Aorta (tissue), 5 donors: ENCODE results near the gene ASB13. TPM values are rescaled to one million over a fixed set of nuclear protein-coding genes. Genes with fewer than 3 reads are reported as not detected.
A peak's percentile ranks its signal among the peaks of the same experiment; 100 is the strongest.
"Not testable (repeated sequence)": the region's sequence is repeated elsewhere in the genome, so short reads cannot be mapped to it uniquely, and the experiment has no call there.

Experiments
- ATAC-seq: fragments of 200-7000 bp; cut with Tn5 transposase; one replicate; pipeline ENCODE4 v1.9.1; 2022; ENCODE audit warnings: moderate library complexity; ENCODE audit not compliant: low FRiP score
- DNase-seq, 2 donors: peaks; one replicate each; pipeline ENCODE4 v3.0.0-alpha.2; 2020
- H3K27ac ChIP-seq, 2 donors: one replicate each; pipeline ENCODE4 v1.5.1; 2013; ENCODE audit warnings: low read length in 2 of 2, mild to moderate bottlenecking in 2 of 2, moderate library complexity in 2 of 2, control low read depth in 1 of 2, inconsistent platforms in 1 of 2, low read depth in 1 of 2
- H3K27me3 ChIP-seq, 2 donors: one replicate each; pipeline ENCODE4 v1.6.1; 2013; ENCODE audit warnings: control low read depth in 1 of 2, low read length in 1 of 2, mild to moderate bottlenecking in 1 of 2, moderate library complexity in 1 of 2; ENCODE audit not compliant: insufficient read depth in 2 of 2, control insufficient read depth in 1 of 2
- H3K36me3 ChIP-seq, 2 donors: one replicate each; pipeline ENCODE4 v1.6.1; 2013; ENCODE audit warnings: control low read depth in 1 of 2, low read length in 1 of 2, mild to moderate bottlenecking in 1 of 2; ENCODE audit not compliant: insufficient read depth in 2 of 2, control insufficient read depth in 1 of 2
- H3K4me1 ChIP-seq, 2 donors: one replicate each; pipeline ENCODE4 v1.6.1; 2013; ENCODE audit warnings: low read length in 2 of 2, control low read depth in 1 of 2, mild to moderate bottlenecking in 1 of 2, moderate library complexity in 1 of 2; ENCODE audit not compliant: insufficient read depth in 2 of 2, control insufficient read depth in 1 of 2
- H3K4me3 ChIP-seq, 2 donors: one replicate each; pipeline ENCODE4 v1.5.1; 2013; ENCODE audit warnings: low read length in 2 of 2, control low read depth in 1 of 2, mild to moderate bottlenecking in 1 of 2
- H3K9me3 ChIP-seq: one replicate; pipeline ENCODE4 v1.6.1; 2013; ENCODE audit warnings: mild to moderate bottlenecking, low read length; ENCODE audit not compliant: control insufficient read depth
- WGBS, 2 donors: extraction: QIAGEN DNeasy Blood & Tissue Kit; methylation state at CpG; one replicate each; pipeline ENCODE4 v1.1.7; 2013; 5-methylcytosine and 5-hydroxymethylcytosine counted together
- intact Hi-C, 2 donors: fragments of 100-400 bp; cut with DNase I; formaldehyde crosslinking; loops; one replicate each; pipeline versions ENCODE4 v1.14.2 to v1.15.0; 2022
- polyA plus RNA-seq, 2 donors: library from polyadenylated mRNA; stranded (reverse); fragments of 200-250 nt; gene quantifications; one replicate each; pipeline ENCODE4 v1.2.3, GENCODE V29; 2013
- total RNA-seq, 2 donors: library from RNA; stranded (reverse); fragmentation: NEBNext Ultra II Directional; extraction: Animal tissue kit (Norgen Biotek cat#: 25700); gene quantifications; one replicate each; pipeline ENCODE4 v1.2.1, GENCODE V29; 2021
- donor health status: healthy with polysubstance abuse.
- donor health status: Bipolar disorder and iron deficiency.
- donor health status: DM: no; HTN: no; CAD: no.
- donor health status: DM: no; HTN: no; CAD: no.
- donor health status: DM: yes; HTN: yes; CAD: no.

ASB13 gene
- total and polyA plus RNA-seq, 4 donors, result 19.2 to 35.1 (median 24.1) TPM

GRCh38 chr10:5596611-5597341, 69.6 kb downstream of the ASB13 start:
- DNase-seq (peak; percentile 37 to 72), ATAC-seq (no peak)
- Histone ChIP-seq H3K9me3 (no peaks in the 10 kb centered on the region), H3K4me1 (peaks cover 5 to 7% of the 10 kb centered on the region in 2 donors), H3K27ac (no peak overlapping the region), H3K36me3 (no peaks in the 10 kb centered on the region), H3K27me3 (no peaks in the 10 kb centered on the region), H3K4me3 (no peak overlapping the region)
- WGBS, 2 donors, result 92 to 94% methylated on average over 26 of the region's 26 CpGs
- intact Hi-C loops, result loop anchor here in 1 of 2 donors (5.0 kb wide), 1 partner anchor 34 kb away; no protein-coding TSS in a partner anchor

GRCh38 chr10:5595994-5596471, 70.4 kb downstream of the ASB13 start:
- no peaks in the 10 kb centered on the region for H3K36me3 ChIP-seq
- intact Hi-C loops, result loop anchor here in 1 of 2 donors (5.0 kb wide), 1 partner anchor 34 kb away; no protein-coding TSS in a partner anchor
- H3K4me3 ChIP-seq, result no peak overlapping the region
- ATAC-seq (no peak), DNase-seq (peak; percentile 28 to 65)
- no peaks in the 10 kb centered on the region for H3K27me3 ChIP-seq
- peaks cover 0 to 1% of the 10 kb centered on the region in 2 donors for H3K4me1 ChIP-seq
- 77 to 82% methylated on average over 9 of the region's 9 CpGs for WGBS, 2 donors
- no peak overlapping the region for H3K27ac ChIP-seq
- no peaks in the 10 kb centered on the region for H3K9me3 ChIP-seq

- Histone ChIP-seq H3K27me3 (no peaks in the 10 kb centered on the region), H3K27ac (no peak overlapping the region), H3K4me3 (no peak overlapping the region), H3K9me3 (no peaks in the 10 kb centered on the region), H3K36me3 (no peaks in the 10 kb centered on the region), H3K4me1 (peaks cover 0 to 1% of the 10 kb centered on the region in 2 donors)
- ATAC-seq, result no peak
- intact Hi-C loops, result loop anchor here in 1 of 2 donors (5.0 kb wide), 1 partner anchor 33 kb away; no protein-coding TSS in a partner anchor
- WGBS, 2 donors, result 76 to 78% methylated on average over 7 of the region's 7 CpGs
- peak; percentile 21 to 34 for DNase-seq
These were observed 70.8 kb downstream of the ASB13 start for GRCh38 chr10:5595591-5595990.

- intact Hi-C loops, result loop anchor here in 1 of 2 donors (5.0 kb wide), 1 partner anchor 33 kb away; no protein-coding TSS in a partner anchor
- Histone ChIP-seq H3K27ac (no peak overlapping the region), H3K4me3 (no peak overlapping the region), H3K36me3 (no peaks in the 10 kb centered on the region), H3K9me3 (no peaks in the 10 kb centered on the region), H3K27me3 (no peaks in the 10 kb centered on the region), H3K4me1 (peaks cover 0 to 1% of the 10 kb centered on the region in 2 donors)
- ATAC-seq (no peak), DNase-seq (no peak)
- WGBS, 2 donors, result 83 to 87% methylated on average over 5 of the region's 5 CpGs
These were observed 71.3 kb downstream of the ASB13 start for GRCh38 chr10:5595095-5595494.

GRCh38 chr10:5594271-5595049, 71.9 kb downstream of the ASB13 start:
- DNase-seq (peak; percentile 38 to 51), ATAC-seq (no peak)
- 21 to 22% methylated on average over 14 of the region's 14 CpGs for WGBS, 2 donors
- H3K9me3 ChIP-seq, result no peaks in the 10 kb centered on the region
- no peak overlapping the region for H3K4me3 ChIP-seq
- no peak overlapping the region for H3K27ac ChIP-seq
- no peaks in the 10 kb centered on the region for H3K36me3 ChIP-seq
- intact Hi-C loops, result loop anchor here in 1 of 2 donors (5.0 kb wide), 1 partner anchor 32 kb away; no protein-coding TSS in a partner anchor
- H3K4me1 ChIP-seq, result peaks cover 0 to 1% of the 10 kb centered on the region in 2 donors
- no peaks in the 10 kb centered on the region for H3K27me3 ChIP-seq

- DNase-seq, H3K4me3 ChIP-seq, ATAC-seq, H3K9me3 ChIP-seq, H3K36me3 ChIP-seq, H3K27ac ChIP-seq, H3K27me3 ChIP-seq, intact Hi-C loops, H3K4me1 ChIP-seq: not testable (repeated sequence)
- WGBS, 2 donors, result 94 to 97% methylated on average over 6 of the region's 6 CpGs
These were observed 73.0 kb downstream of the ASB13 start for GRCh38 chr10:5593347-5593746.

- Histone ChIP-seq H3K27ac (no peak overlapping the region), H3K4me3 (no peak overlapping the region), H3K4me1 (no peaks in the 10 kb centered on the region), H3K9me3 (no peaks in the 10 kb centered on the region), H3K36me3 (no peaks in the 10 kb centered on the region), H3K27me3 (no peaks in the 10 kb centered on the region)
- intact Hi-C loops, result no loop called here
- DNase-seq, result peak; percentile 35 to 46
- WGBS, 2 donors, result 81 to 86% methylated on average over 8 of the region's 8 CpGs
- ATAC-seq, result no peak
These were observed 74.3 kb downstream of the ASB13 start for GRCh38 chr10:5592070-5592469.

- DNase-seq, result peak; percentile 34 to 55
- no peaks in the 10 kb centered on the region for H3K4me1 ChIP-seq
- WGBS, 2 donors, result 97 to 98% methylated on average over 13 to 14 of the region's 14 CpGs
- intact Hi-C loops, result no loop called here
- no peaks in the 10 kb centered on the region for H3K27me3 ChIP-seq
- no peaks in the 10 kb centered on the region for H3K9me3 ChIP-seq
- H3K27ac ChIP-seq, result no peak overlapping the region
- H3K4me3 ChIP-seq, result no peak overlapping the region
- H3K36me3 ChIP-seq, result no peaks in the 10 kb centered on the region
- ATAC-seq, result no peak
These were observed 75.0 kb downstream of the ASB13 start for GRCh38 chr10:5591336-5591824.
